Trophoblast cell (in vitro differentiated cells and primary cell): Measurements from ENCODE around the gene PPP1R13L.

ENCODE experiments used
- DNase-seq, 2 donors: peaks; one replicate each; pipeline ENCODE4 v3.0.0-alpha.2; 2016
- H2AFZ ChIP-seq: 2 replicates; pipeline ENCODE4 v1.6.1; 2013; ENCODE audit warnings: low read length, moderate library complexity, mild to moderate bottlenecking; ENCODE audit not compliant: insufficient read depth, poor library complexity
- H2AK5ac ChIP-seq: 2 replicates; pipeline ENCODE4 v1.6.1; 2013; ENCODE audit warnings: mild to moderate bottlenecking, low read length
- H2BK120ac ChIP-seq: 2 replicates; pipeline ENCODE4 v1.6.1; 2013; ENCODE audit warnings: low read length, mild to moderate bottlenecking, moderate library complexity; ENCODE audit not compliant: insufficient read depth, poor library complexity
- H2BK12ac ChIP-seq: 2 replicates; pipeline ENCODE4 v1.6.1; 2013; ENCODE audit warnings: mild to moderate bottlenecking, low read length, moderate library complexity
- H2BK5ac ChIP-seq: 2 replicates; pipeline ENCODE4 v1.6.1; 2013; ENCODE audit warnings: low read length, low read depth, moderate library complexity, mild to moderate bottlenecking; ENCODE audit not compliant: poor library complexity
- H3K14ac ChIP-seq: 2 replicates; pipeline ENCODE4 v1.6.1; 2013; ENCODE audit warnings: mild to moderate bottlenecking, low read length
- H3K18ac ChIP-seq: 2 replicates; pipeline ENCODE4 v1.6.1; 2013; ENCODE audit warnings: mild to moderate bottlenecking, low read length
- H3K23ac ChIP-seq: 2 replicates; pipeline ENCODE4 v1.6.1; 2013; ENCODE audit warnings: low read length
- H3K27ac ChIP-seq: 2 replicates; pipeline ENCODE4 v1.5.1; 2013; ENCODE audit warnings: low read depth, mild to moderate bottlenecking, inconsistent platforms, low read length, moderate library complexity
- H3K27me3 ChIP-seq: 2 replicates; pipeline ENCODE4 v1.6.1; 2013; ENCODE audit warnings: inconsistent platforms, mild to moderate bottlenecking, low read length, moderate library complexity; ENCODE audit not compliant: insufficient read depth
- H3K36me3 ChIP-seq, 2 experiments: 1 replicate in 1 of 2; 2 replicates in 1 of 2; pipeline ENCODE4 v1.6.1; 2013; ENCODE audit warnings: low read length in 2 of 2, mild to moderate bottlenecking in 2 of 2, moderate library complexity in 1 of 2; ENCODE audit not compliant: insufficient read depth in 2 of 2, control insufficient read depth in 1 of 2
- H3K4ac ChIP-seq: 2 replicates; pipeline ENCODE4 v1.6.1; 2013; ENCODE audit warnings: low read depth, mild to moderate bottlenecking, low read length, moderate library complexity
- H3K4me1 ChIP-seq, 2 experiments: 1 replicate in 1 of 2; 2 replicates in 1 of 2; pipeline ENCODE4 v1.6.1; 2013; ENCODE audit warnings: low read length in 2 of 2, mild to moderate bottlenecking in 2 of 2, moderate library complexity in 1 of 2; ENCODE audit not compliant: insufficient read depth in 2 of 2, control insufficient read depth in 1 of 2
- H3K4me2 ChIP-seq: 2 replicates; pipeline ENCODE4 v1.6.1; 2013; ENCODE audit warnings: inconsistent platforms, mild to moderate bottlenecking, low read length, moderate library complexity
- H3K4me3 ChIP-seq: 2 replicates; pipeline ENCODE4 v1.5.1; 2013; ENCODE audit warnings: mild to moderate bottlenecking, low read depth, low read length, inconsistent platforms
- H3K79me1 ChIP-seq: one replicate; pipeline ENCODE4 v1.6.1; 2013; ENCODE audit warnings: low read length
- H3K79me2 ChIP-seq: 2 replicates; pipeline ENCODE4 v1.6.1; 2013; ENCODE audit warnings: low read length, mild to moderate bottlenecking; ENCODE audit not compliant: control insufficient read depth, insufficient read depth, poor library complexity
- H3K9ac ChIP-seq: 2 replicates; pipeline ENCODE4 v1.6.1; 2013; ENCODE audit warnings: mild to moderate bottlenecking, low read length
- H3K9me3 ChIP-seq: 2 replicates; pipeline ENCODE4 v1.6.1; 2013; ENCODE audit warnings: low read depth, mild to moderate bottlenecking, control low read depth, inconsistent platforms, low read length; ENCODE audit not compliant: insufficient read depth
- H4K12ac ChIP-seq: 2 replicates; pipeline ENCODE4 v1.6.1; 2013; ENCODE audit warnings: low read depth, mild to moderate bottlenecking, low read length, moderate library complexity
- H4K8ac ChIP-seq: 2 replicates; pipeline ENCODE4 v1.6.1; 2013; ENCODE audit warnings: low read depth, mild to moderate bottlenecking, low read length, moderate library complexity
- H4K91ac ChIP-seq: one replicate; pipeline ENCODE4 v1.6.1; 2013; ENCODE audit warnings: low read depth, mild to moderate bottlenecking, low read length, moderate library complexity
- WGBS: extraction: QIAGEN DNeasy Blood & Tissue Kit; methylation state at CpG from one replicate; pipeline ENCODE4 v1.1.7; 2013; ENCODE audit warnings: missing lambda C conversion rate; ENCODE audit not compliant: insufficient read length, insufficient coverage; ENCODE audit errors: extremely low coverage; 5-methylcytosine and 5-hydroxymethylcytosine counted together

The PPP1R13L gene

DNA sequence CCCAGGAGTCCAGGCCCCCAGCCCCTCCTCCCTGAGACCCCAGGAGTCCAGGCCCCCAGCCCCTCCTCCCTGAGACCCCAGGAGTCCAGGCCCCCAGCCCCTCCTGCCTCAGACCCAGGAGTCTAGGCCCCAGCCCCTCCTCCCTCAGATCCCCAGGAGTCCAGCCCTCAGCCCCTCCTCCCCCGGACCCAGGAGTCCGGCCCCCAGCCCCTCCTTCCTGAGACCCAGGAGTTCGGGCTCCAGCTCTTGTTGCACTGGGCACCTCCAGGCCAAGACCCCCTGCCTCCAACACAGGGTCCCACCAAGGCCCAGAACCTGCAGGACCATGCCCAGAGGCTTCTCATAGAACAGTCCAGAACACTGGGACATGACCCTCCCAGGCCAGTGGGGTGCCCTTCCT lies 15.0 kb upstream of the PPP1R13L start:
- Histone ChIP-seq H4K91ac (no peak overlapping the region), H2AFZ (no peak overlapping the region), H3K4me2 (no peak overlapping the region), H3K79me1 (peaks cover 13% of the 10 kb centered on the region), H3K4ac (no peak overlapping the region), H2BK5ac (no peak overlapping the region), H3K27ac (no peak overlapping the region), H3K9me3 (no peaks in the 10 kb centered on the region), H3K9ac (no peak overlapping the region), H3K27me3 (no peaks in the 10 kb centered on the region), H3K79me2 (peaks cover 8% of the 10 kb centered on the region), H3K4me1 (peaks cover 11 to 16% of the 10 kb centered on the region in 2 experiments), H3K14ac (no peak overlapping the region), H2BK120ac (no peak overlapping the region), H3K36me3 (peaks cover 12 to 31% of the 10 kb centered on the region in 2 experiments), H3K23ac (no peak overlapping the region), H4K12ac (no peak overlapping the region), H2AK5ac (no peak overlapping the region), H2BK12ac (no peak overlapping the region), H3K4me3 (no peak overlapping the region), H4K8ac (no peak overlapping the region), H3K18ac (no peak overlapping the region)
- no peak for DNase-seq
- WGBS, result no CpG with 5 or more reads among the region's 3 CpGs

- H4K12ac ChIP-seq, result no peak overlapping the region
- no peak overlapping the region for H2AK5ac ChIP-seq
- H3K27me3 ChIP-seq, result no peaks in the 10 kb centered on the region
- DNase-seq, result no peak
- WGBS, result no CpG with 5 or more reads among the region's 4 CpGs
- H3K4me3 ChIP-seq, result no peak overlapping the region
- peak overlapping the region; percentile 14 for H2BK120ac ChIP-seq
- peak overlapping the region; percentile 21 for H3K18ac ChIP-seq
- H2AFZ ChIP-seq, result no peak overlapping the region
- no peak overlapping the region for H2BK5ac ChIP-seq
- no peak overlapping the region for H3K4ac ChIP-seq
- H3K9ac ChIP-seq, result no peak overlapping the region
- peaks cover 11 to 16% of the 10 kb centered on the region in 2 experiments for H3K4me1 ChIP-seq
- H3K9me3 ChIP-seq, result no peaks in the 10 kb centered on the region
- H4K91ac ChIP-seq, result peak overlapping the region; percentile 4
- peak overlapping the region; percentile 75 for H3K27ac ChIP-seq
- no peak overlapping the region for H3K23ac ChIP-seq
- peaks cover 8% of the 10 kb centered on the region for H3K79me2 ChIP-seq
- no peak overlapping the region for H4K8ac ChIP-seq
- peaks cover 17 to 36% of the 10 kb centered on the region in 2 experiments for H3K36me3 ChIP-seq
- H2BK12ac ChIP-seq, result peak overlapping the region; percentile 3
- H3K4me2 ChIP-seq, result no peak overlapping the region
- peak overlapping the region; percentile 16 for H3K14ac ChIP-seq
- peaks cover 13% of the 10 kb centered on the region for H3K79me1 ChIP-seq
Measured at GRCh38 chr19:45419396-45419795, 14.5 kb upstream of the PPP1R13L start.

DNA sequence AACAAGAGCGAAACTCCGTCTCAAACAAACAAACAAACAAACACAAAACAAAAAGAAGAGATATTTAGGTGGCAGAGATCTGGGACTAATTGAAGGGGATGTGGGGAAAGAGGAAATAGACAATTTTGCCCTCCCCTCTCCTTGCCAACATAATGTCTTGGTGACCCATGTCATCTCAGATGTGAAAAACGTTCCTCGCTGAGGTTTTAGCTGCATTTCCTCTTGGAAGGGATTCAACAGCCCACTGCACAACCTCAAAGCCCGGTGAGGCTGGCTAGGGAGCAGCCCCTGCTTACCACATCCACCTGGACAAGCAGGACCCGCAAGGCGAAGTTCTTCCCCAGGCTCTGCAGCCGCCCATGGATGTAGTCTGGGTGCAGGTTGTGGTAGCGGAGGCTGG lies 13.9 kb upstream of the PPP1R13L start:
- no peak for DNase-seq
- Histone ChIP-seq H3K4me1 (peaks cover 11 to 16% of the 10 kb centered on the region in 2 experiments), H3K4ac (no peak overlapping the region), H2BK12ac (peak overlapping the region; percentile 10), H2BK120ac (no peak overlapping the region), H3K79me1 (peaks cover 8% of the 10 kb centered on the region), H2BK5ac (no peak overlapping the region), H3K9me3 (no peaks in the 10 kb centered on the region), H3K14ac (no peak overlapping the region), H4K91ac (peak overlapping the region; percentile 26), H4K12ac (no peak overlapping the region), H3K27me3 (no peaks in the 10 kb centered on the region), H4K8ac (no peak overlapping the region), H3K4me2 (no peak overlapping the region), H3K27ac (peak overlapping the region; percentile 75), H3K4me3 (no peak overlapping the region), H3K18ac (no peak overlapping the region), H3K79me2 (peaks cover 4% of the 10 kb centered on the region), H3K36me3 (peaks cover 20 to 40% of the 10 kb centered on the region in 2 experiments), H3K9ac (no peak overlapping the region), H2AK5ac (no peak overlapping the region), H2AFZ (no peak overlapping the region), H3K23ac (no peak overlapping the region)
- WGBS, result no CpG with 5 or more reads among the region's 9 CpGs

DNA sequence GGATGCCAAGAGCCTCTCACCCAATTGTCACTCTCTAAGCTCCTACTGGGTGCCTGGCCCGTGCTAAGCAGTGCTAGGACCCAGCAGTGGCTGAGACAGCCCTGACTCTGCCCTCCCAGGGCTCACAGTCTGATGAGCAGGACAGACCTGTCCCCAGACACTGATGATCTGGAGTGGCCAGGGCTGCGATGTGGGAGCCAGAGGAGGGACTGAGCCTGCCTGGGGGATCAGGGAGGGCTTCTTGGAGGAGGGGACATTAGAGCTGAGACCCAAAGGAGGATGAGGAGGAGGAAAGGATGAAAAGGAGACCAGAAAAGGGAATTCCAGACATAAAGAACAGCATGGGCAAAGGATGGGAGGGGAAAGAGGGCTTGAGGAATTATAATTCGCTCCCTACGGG lies 12.3 kb upstream of the PPP1R13L start:
- Histone ChIP-seq H3K4ac (no peak overlapping the region), H3K9ac (no peak overlapping the region), H2BK12ac (no peak overlapping the region), H3K14ac (no peak overlapping the region), H4K12ac (no peak overlapping the region), H3K79me2 (no peaks in the 10 kb centered on the region), H3K4me2 (no peak overlapping the region), H3K9me3 (no peaks in the 10 kb centered on the region), H3K18ac (no peak overlapping the region), H3K27me3 (no peaks in the 10 kb centered on the region), H3K4me3 (no peak overlapping the region), H3K23ac (no peak overlapping the region), H3K27ac (no peak overlapping the region), H3K36me3 (peaks cover 26 to 49% of the 10 kb centered on the region in 2 experiments), H3K79me1 (no peaks in the 10 kb centered on the region), H2BK120ac (no peak overlapping the region), H4K91ac (no peak overlapping the region), H3K4me1 (peaks cover 7 to 12% of the 10 kb centered on the region in 2 experiments), H2BK5ac (no peak overlapping the region), H2AK5ac (no peak overlapping the region), H4K8ac (no peak overlapping the region), H2AFZ (no peak overlapping the region)
- no peak for DNase-seq
- WGBS, result no CpG with 5 or more reads among the region's 4 CpGs
